HPDE6-E6E7 (cell line): ENCODE data around the gene EYA2.

Experiments
- DNase-seq: peaks from one replicate; pipeline ENCODE4 v3.0.0; 2011; ENCODE audit warnings: missing footprints; ENCODE audit errors: extremely low spot score

EYA2 gene

GRCh38 chr20:47108994-47109393 lies 214.4 kb downstream of the EYA2 start:
- no peak for DNase-seq

GRCh38 chr20:47110819-47111218 lies 216.2 kb downstream of the EYA2 start:
- DNase-seq = no peak

GRCh38 chr20:47111576-47111975 lies 216.9 kb downstream of the EYA2 start:
- DNase-seq = no peak

GRCh38 chr20:47113362-47114109 lies 218.9 kb downstream of the EYA2 start:
- no peak for DNase-seq

- no peak for DNase-seq
These were observed 221.1 kb downstream of the EYA2 start for GRCh38 chr20:47115694-47116093.

- DNase-seq = no peak
These were observed 222.7 kb downstream of the EYA2 start for GRCh38 chr20:47117371-47117770.

GRCh38 chr20:47117773-47118172 lies 223.1 kb downstream of the EYA2 start:
- no peak for DNase-seq

- DNase-seq = no peak
These were observed 223.6 kb downstream of the EYA2 start for GRCh38 chr20:47118206-47118605.

GRCh38 chr20:47118641-47119040 lies 224.0 kb downstream of the EYA2 start:
- DNase-seq = no peak

GRCh38 chr20:47120346-47120936 lies 225.8 kb downstream of the EYA2 start:
- DNase-seq = no peak

GRCh38 chr20:47122560-47122959 lies 227.9 kb downstream of the EYA2 start:
- no peak for DNase-seq

GRCh38 chr20:47124181-47124717 lies 229.6 kb downstream of the EYA2 start:
- no peak for DNase-seq

- peak; percentile 42 for DNase-seq
These were observed 230.8 kb downstream of the EYA2 start for GRCh38 chr20:47125508-47125757.

- DNase-seq = peak; percentile 97
These were observed 231.3 kb downstream of the EYA2 start for GRCh38 chr20:47125758-47126591.

- DNase-seq = no peak
These were observed 232.1 kb downstream of the EYA2 start for GRCh38 chr20:47126709-47127108.

GRCh38 chr20:47127546-47127945 lies 232.9 kb downstream of the EYA2 start:
- DNase-seq = no peak

GRCh38 chr20:47127999-47128398 lies 233.4 kb downstream of the EYA2 start:
- no peak for DNase-seq

- DNase-seq = no peak
These were observed 234.7 kb downstream of the EYA2 start for GRCh38 chr20:47129306-47129705.

GRCh38 chr20:47133809-47134456 lies 239.3 kb downstream of the EYA2 start:
- DNase-seq = peak; percentile 69

- no peak for DNase-seq
These were observed 242.1 kb downstream of the EYA2 start for GRCh38 chr20:47136782-47137181.

GRCh38 chr20:47137231-47137870 lies 242.7 kb downstream of the EYA2 start:
- DNase-seq = no peak
